Epithelial cell of proximal tubule (primary cell): ENCODE results near the gene UMODL1. TPM values are rescaled to one million over a fixed set of nuclear protein-coding genes. Genes with fewer than 3 reads are reported as not detected.

Experiments
- DNase-seq: peaks from one replicate; pipeline ENCODE4 v3.0.0-alpha.2; 2011; ENCODE audit warnings: low read depth
- H3K4me3 ChIP-seq: 2 replicates; pipeline ENCODE4 v1.5.1; 2011; ENCODE audit warnings: low read depth, mild to moderate bottlenecking, low read length
- total RNA-seq: library from RNA; depleted of rRNA; stranded (reverse); fragments of >200 nt; gene quantifications from 2 replicates; pipeline ENCODE4 v1.2.3, GENCODE V29; 2015
- TF ChIP-seq, protein P1 (sequence below): conservative IDR thresholded peaks from 2 replicates; pipeline ENCODE4 v1.5.1; 2012; ENCODE audit warnings: low read depth, mild to moderate bottlenecking, low read length

The UMODL1 gene
- total RNA-seq: not detected in 2 replicates

DNA sequence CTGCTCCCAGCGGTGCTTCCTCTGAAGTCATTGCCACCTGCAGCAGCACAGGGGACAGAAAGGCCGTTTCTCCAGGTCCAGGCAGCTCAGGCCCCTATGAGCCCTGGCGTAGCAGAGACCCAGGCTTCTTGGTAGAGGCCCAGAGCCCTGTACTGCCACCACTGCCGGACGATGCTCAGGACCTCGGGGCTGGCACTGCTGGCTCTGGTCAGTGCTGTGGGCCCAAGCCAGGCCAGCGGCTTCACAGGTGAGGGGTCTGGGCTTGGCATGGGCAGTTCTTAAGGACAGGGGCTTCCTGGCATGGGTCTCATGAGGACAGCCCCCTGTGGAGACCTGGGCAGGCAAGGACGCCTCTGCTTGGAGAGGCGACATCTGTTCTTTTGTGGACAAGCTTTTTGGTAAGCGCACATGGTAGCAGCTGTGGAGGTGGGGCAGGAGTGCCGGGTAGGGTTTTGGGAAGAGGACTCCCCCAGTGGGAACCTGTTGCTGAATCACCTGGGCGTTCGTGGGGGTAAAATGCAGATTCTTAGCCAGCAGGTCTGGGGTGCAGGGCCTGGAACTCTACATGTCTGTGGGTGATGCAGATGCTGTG is at the start of gene UMODL1:
TSS of gene UMODL1 (plus strand) at position 172 of the 592 bp plus-strand sequence. CDS start at position 172, 0 bp downstream.
- no peak for DNase-seq
- TF ChIP-seq, protein P1, sequence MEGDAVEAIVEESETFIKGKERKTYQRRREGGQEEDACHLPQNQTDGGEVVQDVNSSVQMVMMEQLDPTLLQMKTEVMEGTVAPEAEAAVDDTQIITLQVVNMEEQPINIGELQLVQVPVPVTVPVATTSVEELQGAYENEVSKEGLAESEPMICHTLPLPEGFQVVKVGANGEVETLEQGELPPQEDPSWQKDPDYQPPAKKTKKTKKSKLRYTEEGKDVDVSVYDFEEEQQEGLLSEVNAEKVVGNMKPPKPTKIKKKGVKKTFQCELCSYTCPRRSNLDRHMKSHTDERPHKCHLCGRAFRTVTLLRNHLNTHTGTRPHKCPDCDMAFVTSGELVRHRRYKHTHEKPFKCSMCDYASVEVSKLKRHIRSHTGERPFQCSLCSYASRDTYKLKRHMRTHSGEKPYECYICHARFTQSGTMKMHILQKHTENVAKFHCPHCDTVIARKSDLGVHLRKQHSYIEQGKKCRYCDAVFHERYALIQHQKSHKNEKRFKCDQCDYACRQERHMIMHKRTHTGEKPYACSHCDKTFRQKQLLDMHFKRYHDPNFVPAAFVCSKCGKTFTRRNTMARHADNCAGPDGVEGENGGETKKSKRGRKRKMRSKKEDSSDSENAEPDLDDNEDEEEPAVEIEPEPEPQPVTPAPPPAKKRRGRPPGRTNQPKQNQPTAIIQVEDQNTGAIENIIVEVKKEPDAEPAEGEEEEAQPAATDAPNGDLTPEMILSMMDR: no peak
- no peak within 1 kb of the TSS for H3K4me3 ChIP-seq

DNA sequence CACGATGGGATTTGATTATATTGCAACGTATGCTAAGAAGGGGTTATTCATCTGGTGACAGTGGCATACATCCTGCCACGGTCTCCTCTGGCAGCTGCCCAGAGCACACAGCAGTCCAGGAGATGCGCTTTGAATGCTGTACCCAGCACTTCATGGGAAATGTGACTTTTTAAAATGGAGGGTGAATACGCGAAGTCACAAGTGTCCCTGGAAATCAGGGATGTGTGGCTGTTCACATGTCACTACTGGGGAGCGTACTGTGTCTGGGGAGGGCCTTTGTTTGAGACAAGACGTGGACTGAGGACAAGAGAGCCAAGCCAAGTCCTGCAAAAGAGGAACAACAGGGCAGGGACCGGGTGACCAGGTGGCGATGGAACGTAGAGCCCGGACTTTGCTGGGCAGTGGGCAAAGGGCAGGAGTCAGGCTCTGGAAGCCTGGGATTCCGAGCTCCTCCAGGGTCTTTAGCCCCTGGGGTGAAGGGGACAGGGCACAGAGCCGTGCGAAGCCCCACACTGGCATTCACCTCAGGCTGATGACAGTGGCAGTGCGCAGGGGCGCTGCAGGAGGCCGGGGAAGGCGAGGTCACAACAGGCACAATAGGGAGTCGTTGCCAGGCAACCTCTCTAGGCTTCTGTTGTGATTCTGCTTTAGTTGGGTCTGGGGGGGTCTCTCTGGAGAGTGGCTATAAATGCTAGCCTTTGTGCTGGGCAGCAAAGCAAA is 49.6 kb upstream of the UMODL1 start:
- TF ChIP-seq, protein P1: no peak
- DNase-seq: no peak
- no peak overlapping the region for H3K4me3 ChIP-seq

DNA sequence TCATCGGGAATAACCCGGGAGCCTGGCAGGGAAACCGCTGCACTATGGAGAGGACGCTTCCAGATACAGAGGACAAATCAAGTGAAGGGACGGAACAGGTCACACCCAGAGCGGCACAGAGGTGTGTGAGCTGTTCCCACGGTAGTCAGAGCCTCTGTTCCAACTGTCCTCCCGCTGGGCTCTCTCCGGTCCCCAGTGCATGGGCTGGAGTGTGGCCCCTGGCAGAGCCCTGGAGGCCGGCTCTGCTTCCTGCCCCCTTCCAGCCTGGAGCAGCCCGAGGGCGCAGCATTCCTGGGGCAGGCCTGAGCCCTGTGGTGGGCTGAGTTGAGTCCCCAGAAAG is 49.1 kb upstream of the UMODL1 start:
- H3K4me3 ChIP-seq: no peak overlapping the region
- TF ChIP-seq, protein P1: no peak
- DNase-seq: no peak

DNA sequence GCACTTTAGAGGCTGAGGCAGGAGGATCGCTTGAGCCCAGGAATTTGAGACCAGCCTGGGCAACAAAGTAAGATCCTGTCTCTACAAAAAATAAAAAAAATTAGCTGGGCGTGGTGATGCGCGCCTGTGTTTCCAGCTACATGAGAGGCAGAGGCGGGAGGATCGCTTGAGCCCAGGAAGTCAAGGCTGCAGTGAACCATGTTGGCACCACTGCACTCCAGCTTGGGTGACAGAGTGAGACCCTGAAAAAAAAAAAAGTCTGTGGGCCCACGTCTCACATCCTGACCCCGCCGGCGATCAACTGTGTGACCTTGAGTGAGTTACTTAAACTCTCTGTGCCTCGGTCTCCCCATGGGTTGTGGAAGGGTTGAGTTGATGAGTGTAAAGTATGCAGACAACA is 48.2 kb upstream of the UMODL1 start:
- no peak overlapping the region for H3K4me3 ChIP-seq
- TF ChIP-seq, protein P1: no peak
- no peak for DNase-seq

DNA sequence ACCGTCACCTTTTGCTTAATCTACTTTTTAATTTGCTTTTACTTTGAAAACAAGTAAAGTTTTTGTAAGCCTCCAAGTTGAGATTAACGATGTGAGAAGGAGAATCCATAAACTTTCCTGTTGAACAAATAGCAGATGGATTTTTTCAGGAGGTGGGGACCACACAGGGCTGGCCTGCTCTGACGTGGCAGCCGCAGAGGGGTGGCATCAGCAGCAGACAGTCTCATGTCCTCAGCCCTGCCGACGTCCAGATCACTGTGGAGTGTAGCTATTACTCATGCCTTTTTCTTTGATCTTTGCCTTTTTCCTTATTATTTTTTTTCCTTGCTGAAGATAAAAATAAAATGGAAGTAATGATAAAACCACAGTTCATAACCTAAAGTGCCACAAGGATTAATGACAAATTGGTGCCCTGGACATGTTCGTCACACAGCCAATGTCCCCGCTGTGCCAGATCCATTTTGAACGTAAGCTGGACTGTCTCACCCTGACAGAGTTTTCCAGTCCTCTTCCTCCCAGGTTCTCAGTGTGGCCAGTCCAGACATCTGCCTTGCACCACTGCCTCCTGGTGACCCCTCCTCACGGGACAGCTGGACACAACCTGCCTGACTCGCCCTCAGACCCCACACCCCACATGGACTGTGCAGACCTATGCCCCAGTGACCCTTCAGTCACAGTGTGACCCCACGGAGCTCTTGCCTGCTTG is 45.6 kb upstream of the UMODL1 start:
- no peak for DNase-seq
- H3K4me3 ChIP-seq: no peak overlapping the region
- TF ChIP-seq, protein P1: no peak

- TF ChIP-seq, protein P1: no peak
- no peak for DNase-seq
These were observed 45.1 kb upstream of the UMODL1 start for GRCh38 chr21:42026082-42026435.

More at GRCh38 chr21:42026082-42026435, 45.1 kb upstream of the UMODL1 start:
- no peak overlapping the region for H3K4me3 ChIP-seq
